ENCODE data around the gene UGT1A1.

GRCh38 chr2:233772153-233772552 is 12.1 kb downstream of the UGT1A1 start:
- TF ChIP-seq EZH2 (IDR thresholded peaks at IDR 0.05) (no peak), POLR2AphosphoS5 (IDR thresholded peaks at IDR 0.05; ENCODE audit: borderline replicate concordance, low read depth, low read length) (no peak)

All from SK-N-MC (cell line).